Ectodermal cell (in vitro differentiated cells): ENCODE data around the gene NACC2.

Experiments
- H3K27ac ChIP-seq: 2 replicates; pipeline ENCODE4 v1.7.0; 2013; ENCODE audit warnings: mild to moderate bottlenecking, low read depth, low read length; ENCODE audit not compliant: insufficient read depth, poor library complexity, severe bottlenecking
- H3K27me3 ChIP-seq: 2 replicates; pipeline ENCODE4 v1.7.0; 2013; ENCODE audit warnings: mild to moderate bottlenecking, low read length; ENCODE audit not compliant: insufficient read depth, control insufficient read depth, poor library complexity, severe bottlenecking
- H3K36me3 ChIP-seq: one replicate; pipeline ENCODE4 v1.7.0; 2013; ENCODE audit warnings: low read length; ENCODE audit not compliant: control insufficient read depth, insufficient read depth
- H3K4me1 ChIP-seq: one replicate; pipeline ENCODE4 v1.7.0; 2013; ENCODE audit warnings: low read length; ENCODE audit not compliant: control insufficient read depth, insufficient read depth
- H3K4me3 ChIP-seq: 2 replicates; pipeline ENCODE4 v1.7.0; 2013; ENCODE audit warnings: low read depth, low read length, control low read depth; ENCODE audit not compliant: insufficient read depth
- H3K9me3 ChIP-seq: 2 replicates; pipeline ENCODE4 v1.7.0; 2013; ENCODE audit warnings: mild to moderate bottlenecking, low read length, moderate library complexity; ENCODE audit not compliant: control insufficient read depth
- WGBS, 2 experiments: methylation state at CpG; one replicate each; pipeline ENCODE4 v1.1.7; 2013; ENCODE audit warnings: missing lambda C conversion rate in 2 of 2; 5-methylcytosine and 5-hydroxymethylcytosine counted together

NACC2 gene

DNA sequence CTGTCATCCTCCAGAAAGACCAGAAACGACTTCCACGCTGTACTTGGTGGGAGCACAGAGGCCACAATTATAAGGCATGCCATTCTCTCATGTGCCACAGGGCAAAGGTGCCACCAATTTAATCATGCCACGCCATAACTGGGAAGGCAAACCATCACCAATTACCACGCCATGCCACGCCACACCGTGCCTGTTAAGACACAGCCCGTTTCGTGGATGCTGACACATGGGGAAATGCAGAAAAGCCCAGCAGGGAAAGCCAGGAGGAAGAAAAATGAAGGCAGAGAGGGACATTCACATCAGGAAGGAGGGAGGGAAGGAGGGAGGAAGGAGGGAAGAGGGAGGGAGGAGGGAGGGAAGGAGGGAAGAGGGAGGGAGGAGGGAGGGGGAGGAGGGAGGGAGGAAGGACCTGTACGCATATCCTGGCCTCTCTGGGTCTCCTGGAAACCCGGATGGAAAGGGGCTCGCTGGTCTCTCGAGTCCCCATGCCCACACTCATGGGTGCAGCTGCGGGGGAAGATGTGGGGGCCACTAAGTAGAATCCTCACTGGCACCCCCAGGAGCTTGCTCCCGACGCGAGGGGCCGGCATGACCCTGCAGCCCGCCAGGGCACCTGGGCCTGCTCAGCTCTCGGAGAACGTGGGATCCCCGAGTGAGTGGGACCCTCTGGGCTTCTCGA is 72.2 kb downstream of the NACC2 start:
- H3K9me3 ChIP-seq: no peaks in the 10 kb centered on the region
- no peak overlapping the region for H3K4me3 ChIP-seq
- H3K27me3 ChIP-seq: no peaks in the 10 kb centered on the region
- no peaks in the 10 kb centered on the region for H3K36me3 ChIP-seq
- WGBS, 2 experiments: 93 to 95% methylated on average over 22 of the region's 22 CpGs
- no peak overlapping the region for H3K27ac ChIP-seq
- peaks cover 11% of the 10 kb centered on the region for H3K4me1 ChIP-seq

DNA sequence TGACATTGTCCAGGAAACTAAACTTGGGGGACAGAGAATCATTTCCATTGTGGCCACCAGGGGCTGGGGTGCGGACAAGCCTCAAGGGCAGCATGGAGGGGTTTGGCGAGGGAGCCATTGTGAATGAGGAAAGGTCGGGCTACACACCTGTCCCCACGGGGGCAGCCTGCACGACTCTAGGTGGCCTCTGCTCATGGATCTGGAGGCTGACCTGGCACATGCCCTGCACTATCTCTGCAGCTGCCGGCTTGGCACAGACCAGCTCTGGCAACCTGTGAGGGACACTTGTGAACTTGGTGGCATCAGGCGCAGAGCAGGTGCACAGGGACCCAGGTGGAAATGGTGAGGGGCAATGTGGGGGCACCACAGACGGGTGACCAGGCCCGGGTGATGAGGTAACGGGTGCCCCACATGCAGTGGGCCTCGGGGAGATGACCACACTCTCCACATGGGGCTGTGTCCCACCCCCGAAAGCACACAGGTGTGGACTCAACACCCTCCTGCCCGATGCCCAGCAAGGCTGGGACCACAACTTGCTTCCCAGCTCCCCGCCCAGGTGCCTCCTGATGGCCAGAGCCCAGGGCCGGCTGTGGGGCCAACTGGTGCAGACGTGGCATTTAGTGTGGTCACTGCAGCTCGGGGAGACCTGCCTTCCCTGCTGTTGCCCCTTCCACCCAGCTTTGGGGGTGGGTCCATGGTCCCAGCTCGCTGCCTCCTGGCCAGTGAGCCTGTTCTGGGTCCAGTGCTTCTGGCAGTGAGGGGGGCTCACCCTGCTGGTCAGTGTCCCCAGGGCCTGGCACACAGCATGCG is 73.0 kb downstream of the NACC2 start:
- Histone ChIP-seq H3K36me3 (no peaks in the 10 kb centered on the region), H3K9me3 (no peaks in the 10 kb centered on the region), H3K4me3 (no peak overlapping the region), H3K27ac (no peak overlapping the region), H3K27me3 (no peaks in the 10 kb centered on the region), H3K4me1 (peaks cover 14% of the 10 kb centered on the region)
- 92% methylated on average over 19 of the region's 19 CpGs for WGBS, 2 experiments

DNA sequence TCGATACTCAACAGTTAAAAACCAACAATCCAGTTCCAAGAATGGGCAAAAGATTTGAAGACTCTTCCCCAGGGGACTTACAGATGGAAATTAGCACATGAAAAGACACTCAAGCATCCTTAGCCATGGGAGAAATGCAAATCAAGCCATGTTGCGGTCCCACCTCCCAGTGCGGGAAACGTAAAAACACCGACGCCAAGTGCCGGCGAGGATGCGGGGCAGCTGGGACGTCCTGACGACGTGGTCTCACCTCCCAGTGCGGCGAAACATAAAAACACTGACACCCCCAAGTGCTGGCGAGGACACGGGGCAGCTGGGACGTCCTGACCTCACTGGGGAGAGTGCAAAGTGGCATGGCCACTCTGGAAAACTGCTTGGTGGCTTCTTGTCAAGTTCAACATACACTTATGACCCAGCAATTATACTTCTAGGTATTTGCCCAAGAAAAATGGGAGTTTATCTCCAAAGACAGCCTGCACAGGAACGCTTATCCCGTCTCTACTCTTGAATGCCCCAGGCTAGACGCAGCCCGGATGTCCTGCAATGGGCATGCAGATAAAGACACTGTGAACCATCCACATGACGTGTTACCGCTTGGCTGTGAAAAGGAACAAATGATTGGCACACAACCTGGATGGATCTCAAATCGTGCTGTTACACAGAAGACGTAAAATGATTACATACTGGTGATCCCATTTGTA is 73.8 kb downstream of the NACC2 start:
- Histone ChIP-seq H3K36me3 (no peaks in the 10 kb centered on the region), H3K27me3 (no peaks in the 10 kb centered on the region), H3K4me1 (peaks cover 14% of the 10 kb centered on the region), H3K4me3 (no peak overlapping the region), H3K27ac (no peak overlapping the region), H3K9me3 (no peaks in the 10 kb centered on the region)
- WGBS, 2 experiments: 52 to 54% methylated on average over 25 of the region's 25 CpGs

DNA sequence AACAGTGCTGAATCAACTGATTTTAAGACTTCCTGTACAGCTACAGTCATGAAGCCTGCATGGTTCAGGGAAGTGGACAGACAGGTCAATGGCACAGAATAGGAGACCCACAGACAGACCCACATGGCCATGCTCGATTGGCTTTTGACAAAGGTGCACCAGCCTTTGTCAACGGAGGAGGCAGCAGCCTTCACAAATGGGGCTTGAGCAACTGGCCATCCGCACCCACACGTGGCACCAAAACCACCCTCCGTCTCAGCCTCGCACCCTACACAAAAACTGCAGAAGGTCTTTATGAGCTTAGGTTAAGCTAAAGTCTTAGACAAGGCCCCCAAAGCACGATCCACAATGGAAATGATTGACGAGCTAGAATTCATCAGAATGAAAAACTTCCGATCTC is 74.4 kb downstream of the NACC2 start:
- no peaks in the 10 kb centered on the region for H3K36me3 ChIP-seq
- no peak overlapping the region for H3K4me3 ChIP-seq
- peaks cover 14% of the 10 kb centered on the region for H3K4me1 ChIP-seq
- no peaks in the 10 kb centered on the region for H3K9me3 ChIP-seq
- no peaks in the 10 kb centered on the region for H3K27me3 ChIP-seq
- WGBS, 2 experiments: 75 to 78% methylated on average over 9 of the region's 9 CpGs
- no peak overlapping the region for H3K27ac ChIP-seq

DNA sequence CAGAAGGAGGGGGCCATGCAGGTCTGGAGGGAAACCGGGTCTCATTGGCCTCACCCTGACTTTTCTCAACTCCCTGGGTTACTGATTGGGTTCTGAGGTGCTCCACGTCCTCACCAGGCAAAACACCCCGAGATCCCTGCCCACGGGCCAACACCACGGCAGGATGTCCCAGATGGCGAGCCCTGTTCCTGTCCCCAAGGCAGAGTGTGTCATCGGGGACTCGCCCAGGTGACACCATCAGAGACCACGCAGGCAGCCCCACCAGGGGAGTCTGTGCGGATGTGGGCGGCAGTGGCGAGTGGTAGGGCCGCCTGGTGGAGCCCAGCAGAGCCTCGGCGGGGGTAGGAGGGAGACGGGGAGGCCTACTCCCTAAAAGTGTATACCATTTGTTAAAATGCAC is 74.9 kb downstream of the NACC2 start:
- Histone ChIP-seq H3K27ac (no peak overlapping the region), H3K27me3 (no peaks in the 10 kb centered on the region), H3K4me1 (peaks cover 14% of the 10 kb centered on the region), H3K9me3 (no peaks in the 10 kb centered on the region), H3K4me3 (no peak overlapping the region), H3K36me3 (no peaks in the 10 kb centered on the region)
- 92 to 94% methylated on average over 16 of the region's 16 CpGs for WGBS, 2 experiments

DNA sequence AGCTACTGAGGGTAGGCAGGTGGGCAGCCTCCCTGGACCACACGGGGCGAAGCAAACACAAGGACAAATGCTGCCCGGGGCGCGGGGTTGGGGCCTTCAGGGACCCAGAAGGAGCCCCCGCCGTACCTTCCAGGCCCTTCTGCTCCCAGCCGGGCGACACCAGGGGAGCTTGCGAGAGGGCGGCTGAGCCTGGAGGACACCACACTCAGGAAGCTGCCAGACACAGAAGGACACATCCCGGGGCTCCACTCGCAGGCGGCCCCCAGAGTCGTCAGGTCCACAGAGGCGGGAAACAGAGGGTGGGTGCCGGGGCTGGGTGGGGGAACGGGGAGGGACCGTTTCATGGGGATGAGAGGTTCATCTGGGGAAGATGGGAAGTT is 75.4 kb downstream of the NACC2 start:
- Histone ChIP-seq H3K4me1 (peaks cover 14% of the 10 kb centered on the region), H3K9me3 (no peaks in the 10 kb centered on the region), H3K4me3 (no peak overlapping the region), H3K27ac (no peak overlapping the region), H3K27me3 (no peaks in the 10 kb centered on the region), H3K36me3 (no peaks in the 10 kb centered on the region)
- 94% methylated on average over 19 of the region's 19 CpGs for WGBS, 2 experiments

DNA sequence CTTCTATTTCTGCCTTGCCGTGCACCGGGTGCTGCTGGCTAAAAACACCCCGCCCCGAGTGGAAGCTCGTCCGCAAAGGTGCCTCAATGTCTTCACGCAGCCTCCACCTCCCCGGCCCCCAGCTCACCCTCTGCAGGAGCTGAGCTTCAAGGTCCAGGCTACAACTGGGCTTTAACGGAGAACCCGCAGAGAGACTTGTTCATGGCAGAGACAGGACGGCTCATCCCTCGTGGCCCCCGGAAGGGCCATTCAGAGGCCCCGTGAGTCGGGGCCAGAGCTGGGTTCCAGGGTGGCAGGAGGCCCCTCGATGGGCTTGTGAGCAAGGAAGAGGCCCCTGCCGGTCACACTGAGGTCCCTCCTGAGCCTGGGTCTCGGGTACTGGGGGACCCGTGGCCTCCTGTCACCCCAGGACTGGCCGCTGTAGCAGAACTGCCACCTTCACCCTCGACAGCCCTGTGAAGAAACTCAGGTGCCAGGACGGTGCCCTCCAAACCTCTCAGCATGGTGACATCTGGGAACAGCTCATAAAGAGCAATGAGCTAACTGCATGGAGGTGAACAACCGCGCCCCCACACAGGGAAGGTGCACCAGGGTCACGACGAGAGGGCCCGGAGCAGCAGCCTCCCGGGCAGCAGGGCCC is 75.9 kb downstream of the NACC2 start:
- H3K27ac ChIP-seq: no peak overlapping the region
- peaks cover 14% of the 10 kb centered on the region for H3K4me1 ChIP-seq
- H3K27me3 ChIP-seq: no peaks in the 10 kb centered on the region
- no peaks in the 10 kb centered on the region for H3K9me3 ChIP-seq
- 84% methylated on average over 28 of the region's 28 CpGs for WGBS, 2 experiments
- H3K36me3 ChIP-seq: no peaks in the 10 kb centered on the region
- H3K4me3 ChIP-seq: no peak overlapping the region

DNA sequence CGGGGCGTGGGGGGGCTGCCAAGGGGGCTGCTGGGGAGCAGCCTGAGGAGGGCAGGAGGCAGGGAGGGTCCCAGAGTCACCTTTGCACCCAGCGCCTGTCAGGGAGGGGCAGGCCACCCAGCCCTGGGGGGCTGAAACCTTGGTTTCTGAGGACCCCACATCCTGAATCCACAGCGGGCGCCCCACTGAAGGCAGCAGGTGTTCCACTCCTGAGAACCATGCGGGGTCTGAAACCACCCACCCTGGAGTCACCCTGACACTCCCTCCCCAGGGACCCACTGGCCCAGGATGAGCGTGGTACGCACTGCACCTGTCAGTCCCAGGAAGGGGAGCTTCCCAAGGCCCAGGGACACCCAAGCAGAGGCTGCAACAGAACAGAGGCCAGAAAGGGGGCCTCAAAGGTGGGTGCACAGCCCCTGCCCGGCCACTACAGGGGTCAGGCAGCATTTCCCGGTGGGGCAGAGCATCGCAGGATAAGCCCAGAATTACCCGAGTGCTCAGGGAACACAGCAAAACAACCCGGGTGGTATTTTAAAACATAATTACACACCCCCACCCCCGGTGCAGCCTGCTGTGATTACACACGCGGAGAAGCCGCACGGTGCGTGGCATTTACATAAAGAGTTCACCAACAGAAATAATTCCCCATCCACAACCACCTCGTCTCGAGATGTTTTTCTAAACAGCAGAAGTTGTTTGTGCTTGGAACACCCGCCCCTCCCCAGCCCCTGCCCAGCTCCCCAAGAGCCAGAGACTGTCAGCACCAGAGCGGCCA is 76.6 kb downstream of the NACC2 start:
- 86 to 88% methylated on average over 23 of the region's 23 CpGs for WGBS, 2 experiments
- Histone ChIP-seq H3K27ac (no peak overlapping the region), H3K4me3 (no peak overlapping the region), H3K9me3 (no peaks in the 10 kb centered on the region), H3K4me1 (peaks cover 14% of the 10 kb centered on the region), H3K27me3 (no peaks in the 10 kb centered on the region), H3K36me3 (no peaks in the 10 kb centered on the region)

DNA sequence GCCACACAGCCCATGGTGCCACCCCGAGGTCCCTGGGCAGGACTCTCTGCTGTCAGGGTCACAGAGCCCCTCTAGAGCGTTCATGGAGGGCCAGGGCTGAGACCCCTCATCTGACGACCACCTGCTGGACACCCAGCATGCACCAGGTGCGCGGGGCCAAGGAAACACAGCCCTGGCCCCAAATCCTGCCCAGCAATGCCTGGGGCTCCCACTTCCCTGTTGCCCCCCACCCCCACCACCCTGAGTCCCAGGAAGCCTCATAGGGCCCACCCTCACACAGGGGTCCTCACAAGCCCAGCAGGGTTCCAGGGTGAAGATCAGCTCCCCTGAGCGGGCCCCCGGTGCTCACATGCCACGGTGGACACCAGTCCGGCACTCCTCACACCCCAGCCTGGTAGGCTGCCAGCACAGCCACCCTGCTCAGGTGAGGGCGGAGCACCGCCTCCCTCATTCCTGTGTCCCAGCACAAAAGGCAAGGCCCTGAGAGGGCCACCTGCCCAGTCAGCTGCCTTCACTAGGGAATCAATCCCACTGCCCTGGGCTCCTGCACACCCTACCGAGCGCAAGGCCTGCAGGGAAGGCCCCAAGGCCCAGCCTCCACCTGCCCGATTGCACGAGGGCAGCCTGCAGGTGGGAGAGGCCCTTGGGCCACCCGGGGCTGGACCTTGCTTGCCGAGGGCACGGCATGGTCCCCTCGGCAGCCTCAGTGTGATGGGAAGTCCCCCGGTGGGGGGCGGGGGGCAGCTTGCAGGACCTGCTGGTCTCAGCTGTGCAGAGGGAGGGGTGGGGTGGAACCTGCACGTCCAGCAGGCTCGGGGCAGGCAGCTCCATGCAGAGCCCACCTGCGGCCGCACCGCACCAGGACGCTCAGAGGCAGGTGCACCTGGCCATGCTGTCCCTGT is 77.5 kb downstream of the NACC2 start:
- no peak overlapping the region for H3K4me3 ChIP-seq
- WGBS, 2 experiments: 90% methylated on average over 27 of the region's 27 CpGs
- H3K36me3 ChIP-seq: no peaks in the 10 kb centered on the region
- no peaks in the 10 kb centered on the region for H3K27me3 ChIP-seq
- no peak overlapping the region for H3K27ac ChIP-seq
- peaks cover 14% of the 10 kb centered on the region for H3K4me1 ChIP-seq
- no peaks in the 10 kb centered on the region for H3K9me3 ChIP-seq
